Esophagus muscularis mucosa (tissue), 4 donors: ENCODE data around the gene PLCXD3. TPM values are rescaled to one million over a fixed set of nuclear protein-coding genes. Genes with fewer than 3 reads are reported as not detected.
"Not testable (repeated sequence)": the region's sequence is repeated elsewhere in the genome, so short reads cannot be mapped to it uniquely, and the experiment has no call there.

Experiments
- DNase-seq: peaks from one replicate; pipeline ENCODE4 v3.0.0-alpha.2; 2017; ENCODE audit errors: extremely low spot score
- H3K27ac ChIP-seq, 4 donors: fragments of 200-600 bp; sonication (generic); replicated peaks in 1 of 4; 1 replicate in 3 of 4; 2 replicates in 1 of 4; pipeline ENCODE4 v1.5.1; 2016 to 2019; ENCODE audit warnings: mild to moderate bottlenecking in 1 of 4
- H3K27me3 ChIP-seq, 4 donors: fragments of 200-600 bp; sonication (generic); one replicate each; pipeline versions ENCODE4 v1.5.1 to v1.6.0; 2016 to 2019
- H3K36me3 ChIP-seq, 4 donors: fragments of 200-600 bp; sonication (generic); one replicate each; pipeline ENCODE4 v1.5.1; 2016 to 2019
- H3K4me1 ChIP-seq, 4 donors: fragments of 200-600 bp; sonication (generic); one replicate each; pipeline ENCODE4 v1.5.1; 2016 to 2019
- H3K4me3 ChIP-seq, 4 donors: fragments of 200-600 bp; sonication (generic); 1 replicate in 2 of 4; 2 replicates in 2 of 4; pipeline ENCODE4 v1.5.1; 2016 to 2019; ENCODE audit warnings: mild to moderate bottlenecking in 4 of 4, moderate library complexity in 1 of 4
- H3K9me3 ChIP-seq, 4 donors: fragments of 200-600 bp; sonication (generic); 1 replicate in 3 of 4; 2 replicates in 1 of 4; pipeline ENCODE4 v1.5.1; 2016 to 2019
- EP300 ChIP-seq: sonication (generic); formaldehyde crosslinking; IDR thresholded peaks from one replicate; pipeline ENCODE4 v1.6.1; 2017; ENCODE audit warnings: antibody characterized with exemption
- POLR2A ChIP-seq: fragments of 450-650 bp; IDR thresholded peaks from one replicate; pipeline ENCODE4 v1.6.1; 2017; ENCODE audit warnings: antibody characterized with exemption, moderate library complexity, mild to moderate bottlenecking, low read depth
- POLR2AphosphoS5 ChIP-seq, 2 donors: sonication (generic); formaldehyde crosslinking; IDR thresholded peaks; one replicate each; pipeline ENCODE4 v1.6.1; 2017; ENCODE audit warnings: antibody characterized with exemption in 2 of 2
- WGBS: methylation state at CpG from one replicate; pipeline ENCODE4 v1.1.5; 2018; 5-methylcytosine and 5-hydroxymethylcytosine counted together
- intact Hi-C: fragments of 100-400 bp; cut with DNase I; formaldehyde crosslinking; loops from one replicate; pipeline ENCODE4 v1.15.1; 2023
- total RNA-seq, 4 donors: library from RNA; depleted of rRNA; stranded (reverse); fragments of >200 nt; gene quantifications; one replicate each; pipeline versions ENCODE4 v1.1.0 to v1.2.1, GENCODE V29; 2016
- TF ChIP-seq, protein P1 (sequence below), 3 experiments: fragments of 200-600 bp in 2 of 3; fragments of 450-650 bp in 1 of 3; sonication (generic) in 2 of 3; IDR thresholded peaks; one replicate each; pipeline ENCODE4 v1.5.1; 2017 to 2019; ENCODE audit warnings: antibody characterized with exemption in 3 of 3, mild to moderate bottlenecking in 2 of 3, moderate library complexity in 1 of 3

PLCXD3 gene
- total RNA-seq, 4 donors from 2014 or later = 1.1 to 3.0 (median 2.0) TPM

DNA sequence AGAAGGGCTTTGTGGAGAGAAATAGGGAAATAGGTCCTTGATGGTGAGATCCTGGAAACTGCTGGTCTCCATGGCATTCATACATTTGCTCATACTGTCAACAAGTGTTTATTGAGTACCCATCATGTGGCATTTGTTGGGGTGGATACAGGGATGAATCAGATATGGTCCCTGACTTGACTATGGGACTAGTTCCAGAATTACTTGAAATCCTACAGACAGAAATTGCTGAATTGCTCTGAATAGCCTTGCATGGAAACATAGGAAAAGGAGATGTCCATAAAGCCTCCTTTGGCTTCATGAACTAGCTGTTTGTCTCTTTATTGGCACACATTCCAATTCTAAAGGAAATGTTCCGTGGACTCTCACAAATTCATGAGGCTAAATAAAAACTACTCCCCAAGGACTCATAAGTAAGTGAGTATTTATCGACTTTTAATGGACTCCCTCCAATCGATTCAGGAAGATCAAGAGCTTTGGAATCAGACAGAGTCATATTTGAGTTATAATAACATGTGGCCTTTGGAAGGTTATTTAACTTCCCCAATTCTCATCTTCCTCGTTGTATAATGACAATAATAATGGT is 174.7 kb downstream of the PLCXD3 start:
- no peak overlapping the region for H3K27ac ChIP-seq
- TF ChIP-seq, protein P1, sequence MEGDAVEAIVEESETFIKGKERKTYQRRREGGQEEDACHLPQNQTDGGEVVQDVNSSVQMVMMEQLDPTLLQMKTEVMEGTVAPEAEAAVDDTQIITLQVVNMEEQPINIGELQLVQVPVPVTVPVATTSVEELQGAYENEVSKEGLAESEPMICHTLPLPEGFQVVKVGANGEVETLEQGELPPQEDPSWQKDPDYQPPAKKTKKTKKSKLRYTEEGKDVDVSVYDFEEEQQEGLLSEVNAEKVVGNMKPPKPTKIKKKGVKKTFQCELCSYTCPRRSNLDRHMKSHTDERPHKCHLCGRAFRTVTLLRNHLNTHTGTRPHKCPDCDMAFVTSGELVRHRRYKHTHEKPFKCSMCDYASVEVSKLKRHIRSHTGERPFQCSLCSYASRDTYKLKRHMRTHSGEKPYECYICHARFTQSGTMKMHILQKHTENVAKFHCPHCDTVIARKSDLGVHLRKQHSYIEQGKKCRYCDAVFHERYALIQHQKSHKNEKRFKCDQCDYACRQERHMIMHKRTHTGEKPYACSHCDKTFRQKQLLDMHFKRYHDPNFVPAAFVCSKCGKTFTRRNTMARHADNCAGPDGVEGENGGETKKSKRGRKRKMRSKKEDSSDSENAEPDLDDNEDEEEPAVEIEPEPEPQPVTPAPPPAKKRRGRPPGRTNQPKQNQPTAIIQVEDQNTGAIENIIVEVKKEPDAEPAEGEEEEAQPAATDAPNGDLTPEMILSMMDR (IDR thresholded peaks at IDR 0.05) = no peak
- TF ChIP-seq POLR2A (no peak), EP300 (no peak), POLR2AphosphoS5 (IDR thresholded peaks at IDR 0.05) (no peak)
- H3K9me3 ChIP-seq = no peaks in the 10 kb centered on the region
- WGBS = 59% methylated on average over 4 of the region's 4 CpGs
- peaks cover 0 to 25% (median 7%) of the 10 kb centered on the region in 4 donors for H3K4me1 ChIP-seq
- H3K27me3 ChIP-seq = no peaks in the 10 kb centered on the region
- H3K4me3 ChIP-seq = no peak overlapping the region
- no peak for DNase-seq
- no peaks in the 10 kb centered on the region for H3K36me3 ChIP-seq
- intact Hi-C loops = no loop called here

DNA sequence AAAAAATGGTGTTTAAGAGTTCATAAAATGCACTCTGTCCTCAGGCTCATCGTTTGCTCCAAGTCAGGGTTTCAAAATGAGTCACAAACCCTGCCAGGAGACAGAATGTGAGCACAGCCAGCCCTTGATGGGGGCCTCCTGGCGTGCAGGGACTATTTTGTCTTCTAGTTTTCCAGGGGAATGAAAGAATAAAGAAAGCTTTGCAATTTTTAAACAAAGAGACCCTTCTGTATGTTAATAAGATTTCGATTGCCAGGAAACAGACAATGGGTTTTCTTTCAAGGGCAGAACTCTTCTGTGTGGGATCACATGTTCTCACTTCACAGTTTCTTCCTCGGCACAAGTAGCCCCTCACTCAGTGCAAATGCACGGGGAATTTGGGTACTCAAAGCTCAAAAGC is 175.6 kb downstream of the PLCXD3 start:
- H3K36me3 ChIP-seq = no peaks in the 10 kb centered on the region
- 30% methylated on average over 5 of the region's 5 CpGs for WGBS
- TF ChIP-seq, protein P1 (IDR thresholded peaks at IDR 0.05) = no peak
- no peak for TF ChIP-seq POLR2A
- no peak for TF ChIP-seq POLR2AphosphoS5 (IDR thresholded peaks at IDR 0.05)
- TF ChIP-seq EP300 = no peak
- no peaks in the 10 kb centered on the region for H3K27me3 ChIP-seq
- peaks cover 0 to 25% (median 7%) of the 10 kb centered on the region in 4 donors for H3K4me1 ChIP-seq
- intact Hi-C loops = no loop called here
- DNase-seq = no peak
- no peaks in the 10 kb centered on the region for H3K9me3 ChIP-seq
- no peak overlapping the region for H3K4me3 ChIP-seq
- peak overlapping the region in 2 of 4 donors; percentile 2 to 5 for H3K27ac ChIP-seq

DNA sequence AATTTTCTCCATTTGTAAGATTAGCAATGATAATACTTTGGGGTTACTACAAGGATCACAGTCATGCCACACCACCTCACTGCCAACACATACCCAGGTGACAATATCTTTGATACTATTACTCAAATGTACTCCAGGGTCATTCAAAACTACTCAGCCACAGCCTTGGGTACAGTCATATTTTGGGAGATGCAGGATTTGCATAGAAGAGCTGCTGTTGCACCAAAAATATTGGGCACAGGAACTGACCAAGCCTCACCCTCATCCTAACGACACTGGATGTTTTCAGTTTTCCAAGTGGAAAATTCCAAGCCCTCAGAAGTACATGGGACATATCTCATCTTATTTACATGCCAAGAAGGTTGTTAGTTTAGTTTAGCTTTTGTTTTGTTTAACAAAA is 176.2 kb downstream of the PLCXD3 start:
- peak overlapping the region in 1 of 4 donors; percentile 2 for H3K27ac ChIP-seq
- intact Hi-C loops = no loop called here
- no peaks in the 10 kb centered on the region for H3K9me3 ChIP-seq
- TF ChIP-seq, protein P1 (IDR thresholded peaks at IDR 0.05) = no peak
- TF ChIP-seq EP300 (no peak), POLR2AphosphoS5 (IDR thresholded peaks at IDR 0.05) (no peak), POLR2A (no peak)
- 0% methylated on average over 1 of the region's 1 CpG for WGBS
- DNase-seq = no peak
- H3K4me1 ChIP-seq = peaks cover 0 to 25% (median 7%) of the 10 kb centered on the region in 4 donors
- H3K36me3 ChIP-seq = no peaks in the 10 kb centered on the region
- H3K4me3 ChIP-seq = no peak overlapping the region
- H3K27me3 ChIP-seq = no peaks in the 10 kb centered on the region

DNA sequence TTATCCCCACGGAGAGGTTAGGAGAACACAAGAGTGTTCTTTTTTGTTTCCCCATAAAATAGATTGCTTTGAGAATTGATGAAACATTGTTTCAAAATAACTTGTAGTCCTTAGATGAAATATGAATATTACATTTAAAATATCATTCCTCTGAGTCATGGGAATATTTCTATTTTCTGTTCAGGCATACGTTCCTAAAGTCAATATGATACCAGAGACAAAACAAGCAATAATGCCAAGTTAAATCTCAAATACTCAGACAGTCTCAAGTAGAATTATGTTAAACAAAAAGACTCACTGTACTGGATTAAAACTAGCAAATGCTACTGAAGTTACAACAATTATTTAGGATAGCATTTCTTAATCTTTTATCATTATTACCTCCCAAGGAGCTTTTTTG is 185.3 kb downstream of the PLCXD3 start:
- Histone ChIP-seq H3K9me3 (peaks cover 0 to 6% (median 0%) of the 10 kb centered on the region in 4 donors), H3K4me1 (no peaks in the 10 kb centered on the region), H3K4me3 (no peak overlapping the region), H3K36me3 (no peaks in the 10 kb centered on the region), H3K27me3 (no peaks in the 10 kb centered on the region), H3K27ac (no peak overlapping the region)
- TF ChIP-seq, protein P1 (IDR thresholded peaks at IDR 0.05) = no peak
- TF ChIP-seq POLR2A (no peak), EP300 (no peak), POLR2AphosphoS5 (IDR thresholded peaks at IDR 0.05) (no peak)
- DNase-seq = no peak
- WGBS = 53% methylated on average over 2 of the region's 2 CpGs
- intact Hi-C loops = no loop called here

DNA sequence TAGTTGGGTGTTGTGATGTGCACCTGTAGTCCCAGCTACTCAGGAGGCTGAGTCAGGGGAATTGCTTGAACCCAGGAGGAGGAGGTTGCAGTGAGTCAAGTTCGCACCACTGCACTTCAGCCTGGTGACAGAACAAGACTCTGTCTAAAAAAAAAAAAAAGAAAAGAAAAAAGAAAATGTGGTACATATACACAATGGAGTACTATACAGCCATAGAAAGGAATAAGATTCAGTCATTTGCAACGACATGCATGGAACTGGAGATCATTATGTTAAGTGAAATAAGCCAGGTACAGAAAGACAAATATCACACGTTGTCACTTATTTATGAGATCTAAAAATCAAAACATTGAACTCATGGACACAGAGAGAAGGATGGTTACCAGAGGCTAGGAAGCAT is 187.6 kb downstream of the PLCXD3 start:
- H3K27ac ChIP-seq, DNase-seq, H3K4me1 ChIP-seq, H3K36me3 ChIP-seq, H3K4me3 ChIP-seq, H3K9me3 ChIP-seq, H3K27me3 ChIP-seq, intact Hi-C loops: not testable (repeated sequence)
- WGBS = 95% methylated on average over 3 of the region's 3 CpGs
